BJ (cell line): ENCODE data around the gene DDX46. TPM values are rescaled to one million over a fixed set of nuclear protein-coding genes. Genes with fewer than 3 reads are reported as not detected.

Experiments used
- CTCF ChIA-PET: fragments of 350-600 bp; formaldehyde crosslinking; extraction: SDS; loops from one replicate; lab custom pipeline; 2021; ENCODE audit warnings: antibody characterized with exemption, inconsistent platforms; lab: Yijun Ruan, JAX
- POLR2A ChIA-PET: fragments of 300-600 bp; sonication (Branson Sonifier 250); formaldehyde crosslinking; extraction: SDS; loops from one replicate; lab custom pipeline; 2021; ENCODE audit warnings: antibody characterized with exemption; lab: Charles Lee
- DNase-seq: peaks from one replicate; pipeline ENCODE4 v3.0.0-alpha.2; 2011; ENCODE audit warnings: low read depth
- H3K27me3 ChIP-seq: 2 replicates; pipeline ENCODE4 v1.6.0; 2011; ENCODE audit warnings: low read length; ENCODE audit not compliant: control insufficient read depth, insufficient read depth
- H3K36me3 ChIP-seq: 2 replicates; pipeline ENCODE4 v1.5.1; 2011; ENCODE audit warnings: low read length; ENCODE audit not compliant: control insufficient read depth, insufficient read depth
- H3K4me3 ChIP-seq: 2 replicates; pipeline ENCODE4 v1.5.1; 2011; ENCODE audit warnings: low read depth, mild to moderate bottlenecking, control low read depth, low read length
- polyA plus RNA-seq: library from polyadenylated mRNA; depleted of rRNA; stranded (reverse); fragments of >200 nt; gene quantifications from 2 replicates; pipeline ENCODE4 v1.2.3, GENCODE V29; 2011
- TF ChIP-seq, protein P1 (sequence below): IDR thresholded peaks from 2 replicates; pipeline ENCODE4 v1.5.1; 2011; ENCODE audit warnings: low read depth, mild to moderate bottlenecking, control low read depth, inconsistent platforms, low read length, moderate library complexity; ENCODE audit not compliant: insufficient read depth

DDX46 gene
- polyA plus RNA-seq, 1 experiment, result 19.4 TPM

- TF ChIP-seq, protein P1, sequence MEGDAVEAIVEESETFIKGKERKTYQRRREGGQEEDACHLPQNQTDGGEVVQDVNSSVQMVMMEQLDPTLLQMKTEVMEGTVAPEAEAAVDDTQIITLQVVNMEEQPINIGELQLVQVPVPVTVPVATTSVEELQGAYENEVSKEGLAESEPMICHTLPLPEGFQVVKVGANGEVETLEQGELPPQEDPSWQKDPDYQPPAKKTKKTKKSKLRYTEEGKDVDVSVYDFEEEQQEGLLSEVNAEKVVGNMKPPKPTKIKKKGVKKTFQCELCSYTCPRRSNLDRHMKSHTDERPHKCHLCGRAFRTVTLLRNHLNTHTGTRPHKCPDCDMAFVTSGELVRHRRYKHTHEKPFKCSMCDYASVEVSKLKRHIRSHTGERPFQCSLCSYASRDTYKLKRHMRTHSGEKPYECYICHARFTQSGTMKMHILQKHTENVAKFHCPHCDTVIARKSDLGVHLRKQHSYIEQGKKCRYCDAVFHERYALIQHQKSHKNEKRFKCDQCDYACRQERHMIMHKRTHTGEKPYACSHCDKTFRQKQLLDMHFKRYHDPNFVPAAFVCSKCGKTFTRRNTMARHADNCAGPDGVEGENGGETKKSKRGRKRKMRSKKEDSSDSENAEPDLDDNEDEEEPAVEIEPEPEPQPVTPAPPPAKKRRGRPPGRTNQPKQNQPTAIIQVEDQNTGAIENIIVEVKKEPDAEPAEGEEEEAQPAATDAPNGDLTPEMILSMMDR, result no peak
- Histone ChIP-seq H3K27me3 (no peaks in the 10 kb centered on the region), H3K4me3 (no peak overlapping the region), H3K36me3 (peaks cover 7% of the 10 kb centered on the region; the same call in 1 of the 2 replicates)
- no peak for DNase-seq
- ChIA-PET POLR2A (interaction anchor here (0.6 kb wide), 1 partner anchor 132 kb away, joined by 5 read pairs; no protein-coding TSS in a partner anchor), CTCF (interaction anchor here (0.6 kb wide), 1 partner anchor 14 kb away, joined by 3 read pairs; no protein-coding TSS in a partner anchor)
Measured at GRCh38 chr5:134794819-134795218, 36.2 kb downstream of the DDX46 start.

DNA sequence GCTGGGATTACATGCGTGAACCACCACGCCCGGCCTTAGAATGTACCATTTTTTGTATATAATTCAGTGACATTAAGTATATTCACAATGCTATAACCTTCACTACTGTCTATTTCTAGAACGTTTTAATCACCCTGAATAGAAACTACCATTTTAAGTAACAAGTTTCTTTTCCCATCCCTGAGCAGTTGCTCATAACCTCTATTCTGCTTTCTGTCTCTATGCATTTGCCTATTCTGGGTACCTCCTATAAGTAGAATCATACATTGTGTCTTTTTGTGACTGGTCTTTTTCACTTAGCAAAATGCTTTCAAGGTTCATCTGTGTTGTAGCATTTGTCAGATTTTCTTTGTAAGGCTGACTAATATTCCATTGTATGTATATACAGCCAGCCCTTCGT lies 39.9 kb downstream of the DDX46 start:
- no peak overlapping the region for H3K4me3 ChIP-seq
- DNase-seq, result no peak
- ChIA-PET CTCF (no interaction called here), POLR2A (no interaction called here)
- TF ChIP-seq, protein P1, result no peak
- peaks cover 5% of the 10 kb centered on the region; the same call in 1 of the 2 replicates for H3K36me3 ChIP-seq
- H3K27me3 ChIP-seq, result no peaks in the 10 kb centered on the region

DNA sequence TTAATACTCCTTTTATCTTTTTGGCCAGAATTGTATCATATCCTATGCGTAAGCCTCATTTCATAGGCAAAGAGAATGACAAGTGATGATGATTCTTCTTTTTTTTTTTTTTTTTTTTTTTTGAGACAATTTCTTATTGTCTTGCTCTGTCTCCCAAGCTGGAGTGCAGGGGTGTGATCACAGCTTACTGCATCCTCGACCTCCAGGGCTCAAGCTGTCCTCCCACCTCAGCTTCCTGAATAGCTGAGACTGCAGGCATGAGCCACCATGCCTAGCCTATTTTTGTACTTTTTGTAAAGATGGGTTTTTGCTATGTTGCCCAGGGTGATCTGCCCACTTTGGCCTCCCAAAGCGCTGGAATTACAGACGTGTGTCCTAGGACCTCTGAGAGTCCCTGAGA lies 45.2 kb downstream of the DDX46 start:
- H3K36me3 ChIP-seq, result peaks cover 2% of the 10 kb centered on the region
- DNase-seq, result no peak
- ChIA-PET CTCF (no interaction called here), POLR2A (no interaction called here)
- no peaks in the 10 kb centered on the region for H3K27me3 ChIP-seq
- H3K4me3 ChIP-seq, result no peak overlapping the region
- TF ChIP-seq, protein P1, result no peak

DNA sequence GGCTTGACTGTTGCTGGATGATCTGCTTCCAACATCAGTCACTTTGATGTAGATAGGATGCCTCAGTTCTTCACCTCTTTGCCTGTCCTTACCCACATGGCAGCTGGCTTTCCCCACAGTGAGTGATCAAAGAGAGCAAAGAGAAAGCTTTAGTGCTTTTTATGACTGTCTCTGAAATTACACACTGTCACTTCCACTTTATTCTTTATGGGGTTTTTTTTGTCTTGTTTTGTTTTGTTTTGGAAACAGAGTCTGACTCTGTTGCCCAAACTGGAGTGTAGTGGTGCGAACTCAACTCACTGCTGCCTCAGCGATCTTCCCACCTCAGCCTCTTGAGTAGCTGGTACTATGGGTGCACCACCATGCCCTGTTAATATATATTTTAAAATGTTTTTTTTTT lies 54.8 kb downstream of the DDX46 start:
- peaks cover 7% of the 10 kb centered on the region for H3K36me3 ChIP-seq
- no peaks in the 10 kb centered on the region for H3K27me3 ChIP-seq
- ChIA-PET CTCF (interaction anchor here (0.8 to 1.0 kb wide), 2 partner anchors 13 to 119 kb away, joined by 3 read pairs; no protein-coding TSS in a partner anchor), POLR2A (no interaction called here)
- H3K4me3 ChIP-seq, result no peak overlapping the region
- DNase-seq, result no peak
- TF ChIP-seq, protein P1, result no peak

DNA sequence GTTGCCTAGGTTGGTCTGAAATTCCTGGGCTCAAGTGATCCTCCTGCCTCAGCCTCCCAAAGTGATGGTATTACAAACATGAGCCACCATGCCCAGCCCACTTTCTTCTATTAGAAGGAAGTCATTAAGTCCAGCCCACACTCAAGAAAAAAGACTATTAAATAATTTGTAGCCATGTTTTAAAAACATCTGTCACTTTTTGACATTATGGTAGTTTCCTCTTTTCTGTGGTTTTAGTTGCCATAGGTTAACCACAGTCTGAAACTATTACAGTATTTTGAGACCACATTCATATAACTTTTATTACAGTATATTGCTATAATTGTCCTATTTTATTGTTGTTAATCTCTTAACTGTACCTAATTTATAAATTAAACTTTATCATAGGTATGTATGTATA lies 55.2 kb downstream of the DDX46 start:
- no peak for DNase-seq
- ChIA-PET CTCF (interaction anchor here (0.8 to 1.0 kb wide), 2 partner anchors 13 to 120 kb away, joined by 3 read pairs; no protein-coding TSS in a partner anchor), POLR2A (no interaction called here)
- H3K4me3 ChIP-seq, result no peak overlapping the region
- peaks cover 7% of the 10 kb centered on the region for H3K36me3 ChIP-seq
- no peaks in the 10 kb centered on the region for H3K27me3 ChIP-seq
- TF ChIP-seq, protein P1, result no peak
